GM12878 (cell line): Measurements from ENCODE around the gene ADARB1. TPM values are rescaled to one million over a fixed set of nuclear protein-coding genes. Genes with fewer than 3 reads are reported as not detected.

ENCODE experiments used
- ATAC-seq: fragments of 200-7000 bp; cut with Tn5 transposase; 3 replicates; pipeline ENCODE4 v1.9.1; 2020; ENCODE audit warnings: mild to moderate bottlenecking, moderate library complexity
- BruUV-seq: library from RNA; stranded (reverse); fragments of 400-500 nt; replicated peaks from 2 replicates; lab custom pipeline; 2021; lab: Mats Ljungman, UMichigan
- CTCF ChIA-PET: fragments of 300-600 bp; sonication (Branson Sonifier 250); formaldehyde crosslinking; extraction: SDS; loops from one replicate; lab custom pipeline; 2021; ENCODE audit warnings: inconsistent platforms; lab: Yijun Ruan, JAX
- POLR2A ChIA-PET: fragments of 350-600 bp; formaldehyde crosslinking; extraction: SDS; loops from one replicate; lab custom pipeline; 2021; ENCODE audit warnings: inconsistent platforms; lab: Charles Lee
- RAD21 ChIA-PET: fragments of 300-600 bp; sonication (Branson Sonifier 250); formaldehyde crosslinking; loops from one replicate; lab custom pipeline; 2023; ENCODE audit warnings: antibody characterized with exemption; ENCODE audit not compliant: unreplicated experiment; lab: Charles Lee
- SMC1A ChIA-PET: fragments of 300-600 bp; sonication (Branson Sonifier 250); formaldehyde crosslinking; loops from one replicate; lab custom pipeline; 2023; ENCODE audit not compliant: unreplicated experiment, uncharacterized antibody; lab: Charles Lee
- DNase-seq: peaks from one replicate; pipeline ENCODE4 v3.0.0-alpha.2; 2011; ENCODE audit warnings: low read depth, low spot score
- FAIRE-seq: peaks from 3 replicates; lab custom pipeline; 2011; peaks lifted over from hg19 to GRCh38; lab: Jason Lieb, UNC
- H2AFZ ChIP-seq: 2 replicates; pipeline ENCODE4 v1.6.0; 2011; ENCODE audit warnings: low read depth, low read length, control low read depth; ENCODE audit not compliant: control insufficient read depth
- H3K27ac ChIP-seq: 2 replicates; pipeline ENCODE4 v1.5.1; 2011; ENCODE audit warnings: control low read depth; ENCODE audit not compliant: control insufficient read depth, insufficient read depth
- H3K27me3 ChIP-seq, 2 experiments: replicated peaks in 1 of 2; 2 replicates each; pipeline versions ENCODE4 v1.6.0 to v1.6.1; 2011; ENCODE audit warnings: low read length in 1 of 2; ENCODE audit not compliant: control insufficient read depth in 2 of 2, insufficient read depth in 2 of 2
- H3K36me3 ChIP-seq, 2 experiments: 2 replicates each; pipeline ENCODE4 v1.5.1; 2011; ENCODE audit warnings: low read length in 1 of 2; ENCODE audit not compliant: control insufficient read depth in 2 of 2, insufficient read depth in 2 of 2
- H3K4me1 ChIP-seq: 2 replicates; pipeline ENCODE4 v1.6.1; 2011; ENCODE audit warnings: mild to moderate bottlenecking, low read length, moderate library complexity, mixed read lengths; ENCODE audit not compliant: control insufficient read depth, insufficient read depth
- H3K4me2 ChIP-seq: 2 replicates; pipeline ENCODE4 v1.6.0; 2011; ENCODE audit warnings: control low read depth; ENCODE audit not compliant: control insufficient read depth, insufficient read depth
- H3K4me3 ChIP-seq: fragments of 200-600 bp; sonication (generic); 2 replicates; pipeline ENCODE4 v1.5.1; 2016
- H3K79me2 ChIP-seq: 2 replicates; pipeline ENCODE4 v1.6.0; 2011; ENCODE audit warnings: low read length; ENCODE audit not compliant: control insufficient read depth, insufficient read depth
- H3K9ac ChIP-seq: 2 replicates; pipeline ENCODE4 v1.8.0; 2011; ENCODE audit warnings: low read length, control low read depth, mixed read lengths; ENCODE audit not compliant: control insufficient read depth, insufficient read depth
- H3K9me3 ChIP-seq: replicated peaks from 3 replicates; pipeline ENCODE4 v1.5.1; 2011; ENCODE audit warnings: mild to moderate bottlenecking, low read length; ENCODE audit not compliant: control insufficient read depth, insufficient read depth
- H4K20me1 ChIP-seq: 2 replicates; pipeline ENCODE4 v1.6.0; 2011; ENCODE audit not compliant: control insufficient read depth, insufficient read depth
- HDGF ChIP-seq: fragments of 450-650 bp; IDR thresholded peaks from 2 replicates; pipeline ENCODE4 v1.6.1; 2016; ENCODE audit warnings: antibody characterized with exemption
- IKZF1 ChIP-seq: fragments of 450-650 bp; conservative IDR thresholded peaks from 2 replicates; pipeline ENCODE4 v1.6.1; 2017; ENCODE audit warnings: antibody characterized with exemption, mild to moderate bottlenecking
- KLF5 ChIP-seq: fragments of 450-650 bp; IDR thresholded peaks from 2 replicates; pipeline ENCODE4 v1.6.1; 2014; ENCODE audit warnings: mild to moderate bottlenecking; ENCODE audit not compliant: partially characterized antibody
- MAX ChIP-seq: IDR thresholded peaks from 2 replicates; pipeline ENCODE4 v1.6.1; 2012; ENCODE audit warnings: low read depth, low read length, improper control_type of control experiment
- NFXL1 ChIP-seq: fragments of 450-650 bp; IDR thresholded peaks from 2 replicates; pipeline ENCODE4 v1.6.1; 2017; ENCODE audit warnings: antibody characterized with exemption, mild to moderate bottlenecking, borderline replicate concordance
- NFYB ChIP-seq: IDR thresholded peaks from 2 replicates; pipeline ENCODE4 v1.6.1; 2011; ENCODE audit warnings: low read depth, mild to moderate bottlenecking, low read length, improper control_type of control experiment, moderate library complexity; ENCODE audit not compliant: insufficient read depth
- SMAD1 ChIP-seq: fragments of 450-650 bp; IDR thresholded peaks from 2 replicates; pipeline ENCODE4 v1.6.1; 2018; ENCODE audit warnings: mild to moderate bottlenecking, low read depth; ENCODE audit not compliant: partially characterized antibody
- ZBTB11 ChIP-seq: fragments of 450-650 bp; formaldehyde crosslinking; IDR thresholded peaks from 2 replicates; pipeline ENCODE4 v1.5.0; 2022; ENCODE audit warnings: mild to moderate bottlenecking, missing genetic modification characterization
- WGBS: methylation state at CpG from one replicate; pipeline ENCODE4 v1.1.6; 2016; ENCODE audit warnings: low lambda C conversion rate; ENCODE audit not compliant: insufficient replicate concordance, insufficient coverage; ENCODE audit errors: missing lambda C conversion rate; 5-methylcytosine and 5-hydroxymethylcytosine counted together
- in situ Hi-C: fragments of 300-500 bp; cut with MboI; formaldehyde crosslinking; loops from 9 replicates; pipeline ENCODE4 v1.14.3; 2018; ENCODE audit warnings: mixed read lengths
- intact Hi-C: fragments of 100-400 bp; cut with micrococcal nuclease; formaldehyde crosslinking; loops from one replicate; pipeline ENCODE4 v1.14.2; 2022; ENCODE audit not compliant: unreplicated experiment
- polyA plus RNA-seq, 11 experiments: library from polyadenylated mRNA; depleted of rRNA in 4 of 11; unstranded in 6 of 11; stranded (reverse) in 5 of 11; fragments of >200 nt; fragmentation: Nextera tagmentation in 4 of 11; fragmentation: Illumina TruSeq in 1 of 11; extraction: Ambion mirVana in 4 of 11; extraction: Trizol in 1 of 11; gene quantifications; 1 replicate in 1 of 11; 2 replicates in 10 of 11; pipeline versions ENCODE4 v1.2.1 to v1.2.3, GENCODE V29; 2011 to 2016; ENCODE audit warnings: inconsistent platforms in 2 of 11, missing spikeins in 2 of 11, low read depth in 1 of 11
- total RNA-seq, 4 experiments: library from RNA; depleted of rRNA in 3 of 4; stranded (reverse); fragments of >200 nt in 3 of 4; fragmentation: Illumina TruSeq in 1 of 4; extraction: Trizol in 1 of 4; gene quantifications; 2 replicates each; pipeline versions ENCODE4 v1.2.1 to v1.2.3, GENCODE V29; 2013 to 2021
- TF ChIP-seq, protein P1 (sequence below): fragments of 450-650 bp; IDR thresholded peaks from 2 replicates; pipeline ENCODE4 v1.6.1; 2017; ENCODE audit warnings: mild to moderate bottlenecking, moderate library complexity
- TF ChIP-seq, protein P2 (sequence below): fragments of 450-650 bp; IDR thresholded peaks from 2 replicates; pipeline ENCODE4 v1.6.1; 2017; ENCODE audit warnings: antibody characterized with exemption, mild to moderate bottlenecking, moderate library complexity

The ADARB1 gene
- total and polyA plus RNA-seq, 10 of the 15 experiments (the other 5 are each of a cell fraction or from before 2014, with no cell fraction given): 5.7 to 61.7 (median 25.3) TPM

GRCh38 chr21:45169682-45170081 lies 95.3 kb downstream of the ADARB1 start:
- H3K9me3 ChIP-seq: no peaks in the 10 kb centered on the region
- no peak for FAIRE-seq

More at GRCh38 chr21:45169682-45170081, 95.3 kb downstream of the ADARB1 start:
- H3K4me3 ChIP-seq: no peak overlapping the region
- no peak for DNase-seq
- ChIA-PET POLR2A (no interaction called here), RAD21 (no interaction called here), CTCF (interaction anchor here (1.0 to 3.8 kb wide), 3 partner anchors 11 to 32 kb away, joined by 3 to 18 read pairs (median 3); no protein-coding TSS in a partner anchor), SMC1A (interaction anchor here (0.8 to 1.1 kb wide), 2 partner anchors 10 to 15 kb away, joined by 3 to 4 read pairs; no protein-coding TSS in a partner anchor)
- no peaks in the 10 kb centered on the region for H3K36me3 ChIP-seq
- intact Hi-C loops (no loop called here), in situ Hi-C loops (no loop called here)
- H3K27ac ChIP-seq: no peak overlapping the region
- no peak overlapping the region for H3K9ac ChIP-seq
- no peak for ATAC-seq
- H3K4me1 ChIP-seq: no peaks in the 10 kb centered on the region
- H3K4me2 ChIP-seq: no peak overlapping the region
- no peak overlapping the region for H2AFZ ChIP-seq
- H3K27me3 ChIP-seq: no peaks in the 10 kb centered on the region
- H4K20me1 ChIP-seq: no peaks in the 10 kb centered on the region
- no peak for TF ChIP-seq MAX
- TF ChIP-seq NFYB: no peak
- TF ChIP-seq HDGF: no peak
- TF ChIP-seq, protein P1, sequence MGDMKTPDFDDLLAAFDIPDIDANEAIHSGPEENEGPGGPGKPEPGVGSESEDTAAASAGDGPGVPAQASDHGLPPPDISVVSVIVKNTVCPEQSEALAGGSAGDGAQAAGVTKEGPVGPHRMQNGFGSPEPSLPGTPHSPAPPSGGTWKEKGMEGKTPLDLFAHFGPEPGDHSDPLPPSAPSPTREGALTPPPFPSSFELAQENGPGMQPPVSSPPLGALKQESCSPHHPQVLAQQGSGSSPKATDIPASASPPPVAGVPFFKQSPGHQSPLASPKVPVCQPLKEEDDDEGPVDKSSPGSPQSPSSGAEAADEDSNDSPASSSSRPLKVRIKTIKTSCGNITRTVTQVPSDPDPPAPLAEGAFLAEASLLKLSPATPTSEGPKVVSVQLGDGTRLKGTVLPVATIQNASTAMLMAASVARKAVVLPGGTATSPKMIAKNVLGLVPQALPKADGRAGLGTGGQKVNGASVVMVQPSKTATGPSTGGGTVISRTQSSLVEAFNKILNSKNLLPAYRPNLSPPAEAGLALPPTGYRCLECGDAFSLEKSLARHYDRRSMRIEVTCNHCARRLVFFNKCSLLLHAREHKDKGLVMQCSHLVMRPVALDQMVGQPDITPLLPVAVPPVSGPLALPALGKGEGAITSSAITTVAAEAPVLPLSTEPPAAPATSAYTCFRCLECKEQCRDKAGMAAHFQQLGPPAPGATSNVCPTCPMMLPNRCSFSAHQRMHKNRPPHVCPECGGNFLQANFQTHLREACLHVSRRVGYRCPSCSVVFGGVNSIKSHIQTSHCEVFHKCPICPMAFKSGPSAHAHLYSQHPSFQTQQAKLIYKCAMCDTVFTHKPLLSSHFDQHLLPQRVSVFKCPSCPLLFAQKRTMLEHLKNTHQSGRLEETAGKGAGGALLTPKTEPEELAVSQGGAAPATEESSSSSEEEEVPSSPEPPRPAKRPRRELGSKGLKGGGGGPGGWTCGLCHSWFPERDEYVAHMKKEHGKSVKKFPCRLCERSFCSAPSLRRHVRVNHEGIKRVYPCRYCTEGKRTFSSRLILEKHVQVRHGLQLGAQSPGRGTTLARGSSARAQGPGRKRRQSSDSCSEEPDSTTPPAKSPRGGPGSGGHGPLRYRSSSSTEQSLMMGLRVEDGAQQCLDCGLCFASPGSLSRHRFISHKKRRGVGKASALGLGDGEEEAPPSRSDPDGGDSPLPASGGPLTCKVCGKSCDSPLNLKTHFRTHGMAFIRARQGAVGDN: no peak
- no peak for TF ChIP-seq SMAD1
- no peak for TF ChIP-seq NFXL1
- TF ChIP-seq, protein P2, sequence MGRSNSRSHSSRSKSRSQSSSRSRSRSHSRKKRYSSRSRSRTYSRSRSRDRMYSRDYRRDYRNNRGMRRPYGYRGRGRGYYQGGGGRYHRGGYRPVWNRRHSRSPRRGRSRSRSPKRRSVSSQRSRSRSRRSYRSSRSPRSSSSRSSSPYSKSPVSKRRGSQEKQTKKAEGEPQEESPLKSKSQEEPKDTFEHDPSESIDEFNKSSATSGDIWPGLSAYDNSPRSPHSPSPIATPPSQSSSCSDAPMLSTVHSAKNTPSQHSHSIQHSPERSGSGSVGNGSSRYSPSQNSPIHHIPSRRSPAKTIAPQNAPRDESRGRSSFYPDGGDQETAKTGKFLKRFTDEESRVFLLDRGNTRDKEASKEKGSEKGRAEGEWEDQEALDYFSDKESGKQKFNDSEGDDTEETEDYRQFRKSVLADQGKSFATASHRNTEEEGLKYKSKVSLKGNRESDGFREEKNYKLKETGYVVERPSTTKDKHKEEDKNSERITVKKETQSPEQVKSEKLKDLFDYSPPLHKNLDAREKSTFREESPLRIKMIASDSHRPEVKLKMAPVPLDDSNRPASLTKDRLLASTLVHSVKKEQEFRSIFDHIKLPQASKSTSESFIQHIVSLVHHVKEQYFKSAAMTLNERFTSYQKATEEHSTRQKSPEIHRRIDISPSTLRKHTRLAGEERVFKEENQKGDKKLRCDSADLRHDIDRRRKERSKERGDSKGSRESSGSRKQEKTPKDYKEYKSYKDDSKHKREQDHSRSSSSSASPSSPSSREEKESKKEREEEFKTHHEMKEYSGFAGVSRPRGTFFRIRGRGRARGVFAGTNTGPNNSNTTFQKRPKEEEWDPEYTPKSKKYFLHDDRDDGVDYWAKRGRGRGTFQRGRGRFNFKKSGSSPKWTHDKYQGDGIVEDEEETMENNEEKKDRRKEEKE: no peak
- no peak for TF ChIP-seq IKZF1
- TF ChIP-seq ZBTB11 (CRISPR knock-in tag): no peak
- TF ChIP-seq KLF5: no peak
- 30% methylated on average over 6 of the region's 6 CpGs for WGBS
- BruUV-seq: no TSS peak
- H3K79me2 ChIP-seq: no peaks in the 10 kb centered on the region
